K562 (cell line): ENCODE results near the gene ADAMTS7. TPM values are rescaled to one million over a fixed set of nuclear protein-coding genes. Genes with fewer than 3 reads are reported as not detected.

Experiments
- CEBPB ChIP-seq: fragments of 450-650 bp; IDR thresholded peaks from 2 replicates; pipeline ENCODE4 v1.6.1; 2016; ENCODE audit warnings: missing genetic modification characterization, missing compliant biosample characterization
- CREB1 ChIP-seq, 2 experiments: sonication (generic) in 1 of 2; formaldehyde crosslinking in 1 of 2; IDR thresholded peaks; 2 replicates each; pipeline versions ENCODE4 v1.6.1 to v1.8.0; 2012 to 2022; ENCODE audit warnings: inconsistent platforms in 1 of 2, mild to moderate bottlenecking in 1 of 2, missing genetic modification reagents in 1 of 2, moderate library complexity in 1 of 2
- EZH2 ChIP-seq: IDR thresholded peaks from 2 replicates; pipeline ENCODE4 v1.6.1; 2012; ENCODE audit warnings: low read depth, mild to moderate bottlenecking, inconsistent platforms, low read length, borderline replicate concordance
- MCM7 ChIP-seq, 2 experiments: fragments of 450-650 bp; IDR thresholded peaks; 2 replicates each; pipeline ENCODE4 v1.6.1; 2016 to 2018
- POLR2G ChIP-seq: fragments of 200-400 bp; formaldehyde crosslinking; IDR thresholded peaks from 2 replicates; pipeline ENCODE4 v1.6.1; 2017; ENCODE audit warnings: low read depth, mild to moderate bottlenecking, antibody characterized with exemption, low read length, moderate library complexity
- RBFOX2 ChIP-seq: fragments of 200-400 bp; formaldehyde crosslinking; IDR thresholded peaks from 2 replicates; pipeline ENCODE4 v1.6.1; 2017; ENCODE audit warnings: low read depth, mild to moderate bottlenecking, low read length, moderate library complexity
- ZBTB33 ChIP-seq: sonication (generic); formaldehyde crosslinking; IDR thresholded peaks from 2 replicates; pipeline ENCODE4 v1.8.1; 2023; ENCODE audit warnings: mild to moderate bottlenecking, missing genetic modification reagents
- polyA plus RNA-seq, 8 experiments: library from polyadenylated mRNA; depleted of rRNA in 4 of 8; stranded (reverse) in 5 of 8; unstranded in 3 of 8; fragments of >200 nt; fragmentation: Nextera tagmentation in 2 of 8; fragmentation: Illumina TruSeq in 1 of 8; extraction: Ambion mirVana in 2 of 8; extraction: Trizol in 1 of 8; gene quantifications; 2 replicates each; pipeline versions ENCODE4 v1.2.1 to v1.2.3, GENCODE V29; 2011 to 2014; ENCODE audit warnings: inconsistent platforms in 1 of 8, missing spikeins in 1 of 8
- total RNA-seq, 7 experiments: library from RNA; depleted of rRNA in 6 of 7; stranded (reverse); fragments of >200 nt in 6 of 7; fragmentation: Illumina TruSeq in 2 of 7; extraction: Trizol in 2 of 7; gene quantifications; 2 replicates each; pipeline versions ENCODE4 v1.2.1 to v1.2.3, GENCODE V29; 2011 to 2021; ENCODE audit warnings: low replicate concordance in 1 of 7
- TF ChIP-seq, protein P1 (sequence below): sonication (generic); formaldehyde crosslinking; IDR thresholded peaks from 2 replicates; pipeline ENCODE4 v1.8.0; 2022; ENCODE audit warnings: missing genetic modification reagents, mild to moderate bottlenecking, moderate library complexity, borderline replicate concordance

Gene ADAMTS7
- total and polyA plus RNA-seq, 9 of the 15 experiments (the other 6 are each of a cell fraction or from before 2014, with no cell fraction given) = 0.05 to 0.07 TPM; not detected in 7

DNA sequence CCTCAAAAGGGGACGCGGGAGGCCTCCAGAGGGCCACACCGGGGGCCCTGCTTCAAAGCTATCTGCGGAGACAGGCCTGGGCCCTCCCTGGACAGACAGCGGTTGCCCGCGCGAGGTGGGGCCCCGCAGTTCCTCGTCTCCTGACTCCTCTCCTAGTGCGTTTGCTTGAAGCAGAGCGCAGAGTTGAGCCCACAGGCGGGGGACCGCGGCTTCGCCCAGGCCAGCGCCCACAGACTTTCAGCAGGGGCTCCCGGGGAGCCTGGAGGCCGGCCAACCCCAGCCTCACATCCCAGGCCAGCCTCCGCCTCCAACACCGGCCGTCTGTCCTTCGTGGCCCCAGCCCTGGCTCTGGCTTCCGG lies 540 bp upstream of the ADAMTS7 start (continued):
- TF ChIP-seq ZBTB33 (peak; percentile 26; the same call in 1 of the 2 replicates), EZH2 (no peak), RBFOX2 (0 out of 2 replicates have a peak, but pooled peaks have one; percentile 25), CREB1 (IDR thresholded peaks at IDR 0.05) (no peak), CREB1 (CRISPR knock-in tag; IDR thresholded peaks at IDR 0.05) (no peak), CEBPB (no peak), MCM7 (IDR thresholded peaks at IDR 0.05) (no peak), POLR2G (peak; percentile 35; the same call in 1 of the 2 replicates)
- TF ChIP-seq, protein P1, sequence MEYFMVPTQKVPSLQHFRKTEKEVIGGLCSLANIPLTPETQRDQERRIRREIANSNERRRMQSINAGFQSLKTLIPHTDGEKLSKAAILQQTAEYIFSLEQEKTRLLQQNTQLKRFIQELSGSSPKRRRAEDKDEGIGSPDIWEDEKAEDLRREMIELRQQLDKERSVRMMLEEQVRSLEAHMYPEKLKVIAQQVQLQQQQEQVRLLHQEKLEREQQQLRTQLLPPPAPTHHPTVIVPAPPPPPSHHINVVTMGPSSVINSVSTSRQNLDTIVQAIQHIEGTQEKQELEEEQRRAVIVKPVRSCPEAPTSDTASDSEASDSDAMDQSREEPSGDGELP = no peak; the same call in 1 of the 2 replicates
